Measurements from ENCODE around the gene ZC3H7A. TPM values are rescaled to one million over a fixed set of nuclear protein-coding genes. Genes with fewer than 3 reads are reported as not detected.

Gene ZC3H7A
- total RNA-seq, 1 experiment from 2014 or later, result 42.0 TPM

GRCh38 chr16:11706180-11706742 lies 90.8 kb downstream of the ZC3H7A start:
- H3K27me3 ChIP-seq (replicated peaks; ENCODE audit: control insufficient read depth, insufficient read depth, low read length), result no peaks in the 10 kb centered on the region
- no peak overlapping the region for H3K27ac Mint-ChIP-seq (ENCODE audit: unreplicated experiment)
- no peaks in the 10 kb centered on the region for H3K27me3 Mint-ChIP-seq (ENCODE audit: insufficient read depth, unreplicated experiment)
- H3K36me3 Mint-ChIP-seq (ENCODE audit: insufficient read depth, unreplicated experiment), result peaks cover 18% of the 10 kb centered on the region
- DNase-seq, result no peak
- no peaks in the 10 kb centered on the region for H3K4me1 Mint-ChIP-seq (ENCODE audit: low read depth, unreplicated experiment)
- TF ChIP-seq CTCF (IDR thresholded peaks at IDR 0.05; ENCODE audit: insufficient read depth in 1 of 2, low read depth in 1 of 2, low read length in 1 of 2, severe bottlenecking in 1 of 2, unreplicated experiment in 1 of 2), result no peak
- H3K9me3 ChIP-seq, result no peaks in the 10 kb centered on the region
- H3K4me1 ChIP-seq, result no peaks in the 10 kb centered on the region
- CTCF ChIA-PET, result interaction anchor here (0.7 kb wide), 1 partner anchor 12 kb away, joined by 3 read pairs; no protein-coding TSS in a partner anchor
- no TSS peak for BruUV-seq (replicated peaks)
- intact Hi-C loops (cut with micrococcal nuclease; ENCODE audit: unreplicated experiment), result no loop called here
- no peaks in the 10 kb centered on the region for H3K36me3 ChIP-seq (ENCODE audit: control insufficient read depth, insufficient read depth, low read length)
- H3K4me3 Mint-ChIP-seq (ENCODE audit: unreplicated experiment), result no peak overlapping the region
- H3K4me3 ChIP-seq (ENCODE audit: low read depth, low read length), result no peak overlapping the region
- no peaks in the 10 kb centered on the region for H3K9me3 Mint-ChIP-seq (ENCODE audit: unreplicated experiment)
- POLR2A ChIA-PET, result no interaction called here

GRCh38 chr16:11705311-11706025 lies 91.6 kb downstream of the ZC3H7A start:
- no peak overlapping the region for H3K4me3 ChIP-seq (ENCODE audit: low read depth, low read length)
- H3K27me3 Mint-ChIP-seq (ENCODE audit: insufficient read depth, unreplicated experiment), result no peaks in the 10 kb centered on the region
- H3K4me3 Mint-ChIP-seq (ENCODE audit: unreplicated experiment), result no peak overlapping the region
- H3K27me3 ChIP-seq (replicated peaks; ENCODE audit: control insufficient read depth, insufficient read depth, low read length), result no peaks in the 10 kb centered on the region
- H3K4me1 Mint-ChIP-seq (ENCODE audit: low read depth, unreplicated experiment), result peaks cover 5% of the 10 kb centered on the region
- peaks cover 3% of the 10 kb centered on the region; the same call in 1 of the 2 replicates for H3K4me1 ChIP-seq
- no peaks in the 10 kb centered on the region for H3K9me3 ChIP-seq
- H3K36me3 Mint-ChIP-seq (ENCODE audit: insufficient read depth, unreplicated experiment), result peaks cover 15% of the 10 kb centered on the region
- no peak for DNase-seq
- BruUV-seq (replicated peaks), result no TSS peak
- no peaks in the 10 kb centered on the region for H3K36me3 ChIP-seq (ENCODE audit: control insufficient read depth, insufficient read depth, low read length)
- CTCF ChIA-PET, result no interaction called here
- H3K9me3 Mint-ChIP-seq (ENCODE audit: unreplicated experiment), result no peaks in the 10 kb centered on the region
- TF ChIP-seq CTCF (IDR thresholded peaks at IDR 0.05; ENCODE audit: insufficient read depth in 1 of 2, low read depth in 1 of 2, low read length in 1 of 2, severe bottlenecking in 1 of 2, unreplicated experiment in 1 of 2), result no peak
- intact Hi-C loops (cut with micrococcal nuclease; ENCODE audit: unreplicated experiment), result no loop called here
- no peak overlapping the region for H3K27ac Mint-ChIP-seq (ENCODE audit: unreplicated experiment)
- POLR2A ChIA-PET, result no interaction called here

Other genes with a start within 250 kb of the ZC3H7A start
- gene LITAF, start 210.3 kb downstream of the ZC3H7A start, total RNA-seq (2022), result 47.9 and 60.9 TPM in 2 replicates
- 11.1 and 12.8 TPM in 2 replicates for gene SNN, start 128.8 kb downstream of the ZC3H7A start, total RNA-seq (2022)
- 23.5 and 24.3 TPM in 2 replicates for gene TXNDC11, start 54.4 kb downstream of the ZC3H7A start, total RNA-seq (2022)
- 216 and 227 TPM in 2 replicates for gene RSL1D1, start 54.3 kb upstream of the ZC3H7A start, total RNA-seq (2022)
- 136 and 141 TPM in 2 replicates for gene GSPT1, start 118.7 kb upstream of the ZC3H7A start, total RNA-seq (2022)
- 6.8 and 13.0 TPM in 2 replicates for gene NPIPB2, start 144.8 kb upstream of the ZC3H7A start, total RNA-seq (2022)
- not detected in 2 replicates for gene TNFRSF17, start 168.0 kb upstream of the ZC3H7A start, total RNA-seq (2022)
- 8.7 and 9.3 TPM in 2 replicates for gene SNX29, start 179.5 kb upstream of the ZC3H7A start, total RNA-seq (2022)

Data from Caco-2 (cell line).